ENCODE measurements around the gene ACOT11. TPM values are rescaled to one million over a fixed set of nuclear protein-coding genes. Genes with fewer than 3 reads are reported as not detected.

ACOT11 gene
- total RNA-seq, 1 donor from 2014 or later: 0.51 TPM

- no peak overlapping the region for H3K4me3 Mint-ChIP-seq
- DNase-seq (ENCODE audit: low spot score): no peak
- no peaks in the 10 kb centered on the region for H4K20me1 ChIP-seq (ENCODE audit: low read depth)
- no peaks in the 10 kb centered on the region for H3K9me3 ChIP-seq (ENCODE audit: low read depth)
- peaks cover 11% of the 10 kb centered on the region for H3K27me3 Mint-ChIP-seq (ENCODE audit: insufficient read depth, low read depth)
- peaks cover 36% of the 10 kb centered on the region for H3K4me1 Mint-ChIP-seq
- TF ChIP-seq EZH2 (IDR thresholded peaks at IDR 0.05) (no peak), EZH2phosphoT487 (IDR thresholded peaks at IDR 0.05) (no peak), CTCF (IDR thresholded peaks at IDR 0.05) (no peak)
- peaks cover 19% of the 10 kb centered on the region for H3K4me1 ChIP-seq
- H3K27me3 ChIP-seq: no peaks in the 10 kb centered on the region
- H3K79me2 ChIP-seq (ENCODE audit: low read depth): no peaks in the 10 kb centered on the region
- H3K36me3 Mint-ChIP-seq: no peaks in the 10 kb centered on the region
- H3K36me3 ChIP-seq: no peaks in the 10 kb centered on the region
- H3K4me3 ChIP-seq: no peak overlapping the region
- H3K9ac ChIP-seq: no peak overlapping the region
- H2AFZ ChIP-seq (replicated peaks): no peak overlapping the region
- no peaks in the 10 kb centered on the region for H3K9me3 Mint-ChIP-seq
- no peak overlapping the region for H3K4me2 ChIP-seq
- peaks cover 14% of the 10 kb centered on the region for H3F3A ChIP-seq (ENCODE audit: low read depth)
- peak overlapping the region; percentile 98 for H3K27ac Mint-ChIP-seq
- no peak overlapping the region for H3K27ac ChIP-seq
Measured at GRCh38 chr1:54569339-54569738, 21.3 kb downstream of the ACOT11 start.

DNA sequence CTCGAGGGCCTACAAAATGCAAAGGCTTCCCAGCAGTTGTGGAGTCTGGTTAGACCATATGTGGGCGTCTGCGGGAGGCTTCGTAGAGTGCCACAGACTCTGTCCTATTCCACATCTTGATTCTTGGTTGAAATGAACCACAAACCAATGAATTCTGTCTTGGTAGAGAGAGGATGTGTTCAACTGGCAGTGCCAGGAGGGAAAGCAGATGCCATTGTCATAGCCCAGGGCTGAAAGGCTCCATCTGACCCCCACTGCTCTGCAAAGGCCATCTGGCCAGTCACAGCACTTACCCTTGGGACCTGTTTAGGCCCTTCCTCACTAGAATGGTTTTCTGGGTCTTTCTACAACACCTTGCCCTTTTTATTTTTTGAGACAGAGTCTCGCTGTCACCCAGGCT is 22.1 kb downstream of the ACOT11 start:
- Histone ChIP-seq H3F3A (ENCODE audit: low read depth) (peaks cover 14% of the 10 kb centered on the region), H3K4me2 (no peak overlapping the region), H3K36me3 (no peaks in the 10 kb centered on the region), H3K79me2 (ENCODE audit: low read depth) (no peaks in the 10 kb centered on the region), H3K4me1 (peaks cover 24% of the 10 kb centered on the region), H3K9me3 (ENCODE audit: low read depth) (no peaks in the 10 kb centered on the region), H2AFZ (replicated peaks) (no peak overlapping the region), H4K20me1 (ENCODE audit: low read depth) (no peaks in the 10 kb centered on the region), H3K27ac (no peak overlapping the region), H3K4me3 (no peak overlapping the region), H3K27me3 (no peaks in the 10 kb centered on the region), H3K9ac (no peak overlapping the region)
- Mint-ChIP-seq H3K9me3 (no peaks in the 10 kb centered on the region), H3K27ac (peak overlapping the region; percentile 87), H3K4me1 (peaks cover 45% of the 10 kb centered on the region), H3K27me3 (ENCODE audit: insufficient read depth, low read depth) (peaks cover 6% of the 10 kb centered on the region), H3K36me3 (no peaks in the 10 kb centered on the region), H3K4me3 (no peak overlapping the region)
- TF ChIP-seq CTCF (IDR thresholded peaks at IDR 0.05): no peak
- TF ChIP-seq EZH2 (IDR thresholded peaks at IDR 0.05): no peak
- TF ChIP-seq EZH2phosphoT487 (IDR thresholded peaks at IDR 0.05): no peak
- DNase-seq (ENCODE audit: low spot score): no peak

DNA sequence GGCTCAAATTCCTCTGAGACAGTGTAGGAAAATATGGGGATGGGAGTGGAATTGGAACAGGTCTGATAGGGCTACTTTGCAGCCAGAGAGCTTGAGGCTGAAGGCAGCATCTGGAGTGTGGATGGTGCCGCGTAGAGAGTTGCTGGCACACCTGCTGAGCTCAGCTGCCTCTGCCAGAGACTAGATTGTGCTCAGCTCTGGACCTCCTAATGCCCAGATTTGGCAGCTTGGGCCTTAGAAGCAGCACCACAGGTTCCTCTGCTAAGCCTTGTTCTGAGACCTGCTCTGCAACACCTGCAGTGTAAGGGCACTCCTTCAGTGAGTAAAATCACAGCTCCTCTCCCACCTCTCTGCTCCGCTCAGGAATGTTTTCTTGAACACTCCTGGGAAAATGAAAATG is 23.3 kb downstream of the ACOT11 start:
- no peak for DNase-seq (ENCODE audit: low spot score)
- Histone ChIP-seq H3K27me3 (no peaks in the 10 kb centered on the region), H3K9me3 (ENCODE audit: low read depth) (no peaks in the 10 kb centered on the region), H3K27ac (no peak overlapping the region), H4K20me1 (ENCODE audit: low read depth) (no peaks in the 10 kb centered on the region), H3F3A (ENCODE audit: low read depth) (peaks cover 14% of the 10 kb centered on the region), H3K4me1 (peaks cover 24% of the 10 kb centered on the region), H2AFZ (replicated peaks) (peak overlapping the region; percentile 85), H3K79me2 (ENCODE audit: low read depth) (no peaks in the 10 kb centered on the region), H3K4me3 (no peak overlapping the region), H3K9ac (no peak overlapping the region), H3K36me3 (no peaks in the 10 kb centered on the region), H3K4me2 (peak overlapping the region; percentile 53)
- Mint-ChIP-seq H3K4me3 (peak overlapping the region; percentile 38), H3K27ac (peak overlapping the region; percentile 91), H3K4me1 (peaks cover 54% of the 10 kb centered on the region), H3K9me3 (no peaks in the 10 kb centered on the region), H3K36me3 (no peaks in the 10 kb centered on the region), H3K27me3 (ENCODE audit: insufficient read depth, low read depth) (peaks cover 7% of the 10 kb centered on the region)
- TF ChIP-seq EZH2phosphoT487 (IDR thresholded peaks at IDR 0.05) (no peak), EZH2 (IDR thresholded peaks at IDR 0.05) (no peak)

- no peaks in the 10 kb centered on the region for H3K36me3 Mint-ChIP-seq
- no peaks in the 10 kb centered on the region for H4K20me1 ChIP-seq (ENCODE audit: low read depth)
- peak overlapping the region; percentile 53 for H3K4me2 ChIP-seq
- no peaks in the 10 kb centered on the region for H3K27me3 ChIP-seq
- H3K4me1 ChIP-seq: peaks cover 24% of the 10 kb centered on the region
- peak overlapping the region; percentile 85 for H2AFZ ChIP-seq (replicated peaks)
- H3K9ac ChIP-seq: no peak overlapping the region
- peak overlapping the region; percentile 91 for H3K27ac Mint-ChIP-seq
- DNase-seq (ENCODE audit: low spot score): peak; percentile 55
- H3K4me1 Mint-ChIP-seq: peaks cover 54% of the 10 kb centered on the region
- no peaks in the 10 kb centered on the region for H3K9me3 Mint-ChIP-seq
- H3K9me3 ChIP-seq (ENCODE audit: low read depth): no peaks in the 10 kb centered on the region
- TF ChIP-seq EZH2 (IDR thresholded peaks at IDR 0.05) (no peak), EZH2phosphoT487 (IDR thresholded peaks at IDR 0.05) (no peak), CTCF (IDR thresholded peaks at IDR 0.05) (no peak)
- peaks cover 2% of the 10 kb centered on the region for H3K27me3 Mint-ChIP-seq (ENCODE audit: insufficient read depth, low read depth)
- H3F3A ChIP-seq (ENCODE audit: low read depth): peaks cover 14% of the 10 kb centered on the region
- peak overlapping the region; percentile 38 for H3K4me3 Mint-ChIP-seq
- no peaks in the 10 kb centered on the region for H3K36me3 ChIP-seq
- H3K4me3 ChIP-seq: no peak overlapping the region
- H3K79me2 ChIP-seq (ENCODE audit: low read depth): no peaks in the 10 kb centered on the region
- H3K27ac ChIP-seq: peak overlapping the region; percentile 61
Measured at GRCh38 chr1:54571803-54572541, 23.9 kb downstream of the ACOT11 start.

Data from neural progenitor cell (in vitro differentiated cells).